GOT3 (cell line): Measurements from ENCODE around the gene INHBA.
A peak's percentile ranks its signal among the peaks of the same experiment; 100 is the strongest.

Source experiments
- DNase-seq: peaks from one replicate; lab custom pipeline; 2025; ENCODE audit warnings: mixed read lengths; lab: John Stamatoyannopoulos, UW

INHBA gene

GRCh38 chr7:41711283-41712064 lies 8.6 kb upstream of the INHBA start:
- no peak for DNase-seq

DNA sequence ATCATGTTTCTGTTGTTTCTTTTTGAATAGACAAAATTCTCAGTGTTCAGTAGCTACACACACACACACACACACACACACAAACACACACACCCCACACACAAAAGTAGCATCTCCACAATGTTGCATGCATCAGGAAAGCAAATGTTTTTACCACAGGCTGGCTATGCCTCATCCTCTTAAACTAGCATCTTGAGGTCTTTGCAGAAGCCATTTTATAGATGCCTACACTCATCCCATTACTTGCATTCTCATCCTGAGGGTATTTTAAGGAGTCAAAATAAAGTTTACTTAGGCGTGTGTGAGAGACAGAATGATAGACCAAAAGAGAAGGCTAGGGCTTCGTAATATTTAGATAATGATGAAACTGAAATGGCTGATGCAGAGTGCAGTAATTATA lies 7.9 kb upstream of the INHBA start:
- no peak for DNase-seq

DNA sequence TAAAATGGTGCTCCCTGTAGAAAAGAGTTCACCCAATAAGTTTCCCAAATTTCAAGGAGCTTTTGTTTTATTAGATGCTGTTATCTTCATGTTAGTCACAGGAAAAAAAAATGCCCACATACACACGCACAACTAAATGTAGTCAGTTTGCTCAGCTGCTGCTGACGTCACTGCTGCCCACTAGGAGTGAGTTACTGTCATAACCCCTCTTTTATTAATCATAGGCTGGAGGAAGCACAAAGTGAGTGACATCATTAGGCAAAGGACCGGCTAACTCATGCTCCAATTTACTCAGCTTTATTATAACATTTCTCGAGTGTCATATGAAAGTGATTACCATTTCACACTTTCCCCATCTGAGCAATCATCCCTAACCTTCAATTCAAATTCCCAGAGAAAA lies 6.7 kb upstream of the INHBA start:
- no peak for DNase-seq

- no peak for DNase-seq
Observed at GRCh38 chr7:41708581-41709358, 5.9 kb upstream of the INHBA start.

DNA sequence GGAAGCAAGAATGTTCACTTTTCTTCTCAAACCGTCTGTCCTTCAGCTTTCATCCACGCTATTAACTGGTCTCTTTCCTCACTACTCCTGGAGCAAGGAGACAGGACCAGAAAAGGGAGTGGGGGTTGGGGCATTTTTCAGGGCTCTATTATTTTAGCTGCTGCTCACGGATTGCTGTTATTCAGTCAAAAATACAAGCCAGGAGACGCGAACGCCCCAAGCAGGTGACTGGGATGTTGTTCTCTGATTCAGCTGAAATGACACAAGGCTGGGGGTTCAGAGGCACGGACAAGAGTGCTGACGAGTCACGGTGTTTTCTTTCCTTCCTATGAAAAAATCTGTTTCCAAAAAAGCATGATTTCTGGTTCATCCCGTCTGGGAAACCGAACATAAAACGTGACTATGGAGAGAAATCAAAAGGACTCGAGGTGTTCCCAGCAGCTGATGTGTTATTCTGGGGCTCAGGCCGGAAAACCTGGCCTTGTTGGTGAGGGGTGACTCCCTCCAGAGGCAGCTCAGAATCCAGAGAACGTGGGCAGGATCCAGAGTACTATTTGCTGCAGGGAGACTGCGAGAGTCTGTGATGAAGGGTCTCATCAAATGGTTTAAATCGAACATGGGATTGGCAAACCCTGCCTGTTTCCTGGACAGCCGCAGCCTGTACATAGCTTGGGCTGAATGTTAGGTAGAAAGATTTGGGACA lies 3.5 kb upstream of the INHBA start:
- no peak for DNase-seq

- DNase-seq = peak; percentile 81
Observed at GRCh38 chr7:41705109-41705901, 2.4 kb upstream of the INHBA start.

- no peak for DNase-seq
Observed at GRCh38 chr7:41701068-41701941, 1.6 kb downstream of the INHBA start.

DNA sequence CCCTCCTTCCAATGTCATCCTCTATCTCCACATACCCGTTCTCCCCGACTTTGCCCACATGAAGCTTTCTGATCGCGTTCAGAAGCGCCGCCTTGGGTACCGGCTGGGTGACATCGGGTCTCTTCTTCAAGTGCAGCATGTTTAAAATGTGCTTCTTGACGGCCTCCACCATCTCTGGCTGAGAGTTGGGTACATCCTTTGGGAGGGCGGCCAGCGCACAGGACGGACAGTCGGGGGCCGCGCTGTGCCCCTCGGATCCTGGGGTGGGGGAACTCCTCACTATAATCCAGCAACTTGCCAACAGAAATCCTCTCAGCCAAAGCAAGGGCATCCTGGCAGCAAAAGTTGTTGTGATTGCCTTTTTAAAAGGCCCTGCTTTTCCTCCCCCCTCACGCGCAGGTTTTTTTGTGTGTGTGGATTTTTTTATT lies 2.8 kb downstream of the INHBA start:
- no peak for DNase-seq

- no peak for DNase-seq
Observed at GRCh38 chr7:41699516-41699915, 3.4 kb downstream of the INHBA start.

DNA sequence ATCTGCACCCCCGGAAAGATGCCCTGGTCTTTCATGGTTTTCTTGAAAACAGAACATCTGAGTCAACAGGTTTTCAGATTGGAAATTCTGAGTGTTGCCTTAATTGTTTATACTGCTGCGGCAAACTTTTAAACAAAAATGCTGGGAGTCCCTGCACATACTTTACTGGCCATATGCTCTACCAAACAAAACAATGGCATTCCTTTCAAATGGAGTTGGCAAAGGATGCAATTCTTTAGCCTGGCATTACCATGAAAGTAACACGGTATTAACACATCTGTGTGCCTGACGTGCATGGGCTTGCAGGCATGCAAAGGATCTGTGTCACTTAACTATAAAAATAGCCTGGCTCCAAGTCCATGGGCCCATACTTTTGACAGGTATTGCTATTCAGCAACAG lies 4.2 kb downstream of the INHBA start:
- no peak for DNase-seq

GRCh38 chr7:41698114-41698513 lies 4.8 kb downstream of the INHBA start:
- no peak for DNase-seq

DNA sequence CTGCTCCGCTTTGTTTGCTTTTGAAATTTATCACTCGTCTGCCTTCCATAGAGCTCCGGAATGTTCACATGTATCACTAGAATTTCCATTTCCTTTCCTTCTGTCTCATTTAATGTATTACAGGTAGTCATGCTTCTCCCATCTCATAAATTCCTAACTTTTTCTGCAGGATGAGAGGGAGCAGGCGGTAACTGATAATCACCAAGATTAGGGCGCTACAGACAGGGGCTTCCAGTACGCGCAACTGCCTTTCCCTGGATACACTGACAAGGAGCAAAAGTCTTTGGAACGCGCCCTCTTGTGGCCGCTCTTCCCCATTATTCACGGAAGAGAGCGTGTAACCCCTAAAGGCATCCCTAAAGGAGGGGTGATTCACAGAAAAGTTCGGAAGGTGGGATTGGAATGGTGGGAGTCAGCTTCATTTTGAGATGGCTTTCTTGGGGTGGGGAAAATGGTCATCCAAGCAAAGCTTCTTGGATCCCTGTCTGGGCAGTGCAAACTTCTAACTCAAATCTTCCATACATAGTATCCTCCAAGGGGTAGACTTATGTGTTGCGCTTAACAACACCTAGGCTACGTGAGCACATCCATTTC lies 6.5 kb downstream of the INHBA start:
- no peak for DNase-seq

DNA sequence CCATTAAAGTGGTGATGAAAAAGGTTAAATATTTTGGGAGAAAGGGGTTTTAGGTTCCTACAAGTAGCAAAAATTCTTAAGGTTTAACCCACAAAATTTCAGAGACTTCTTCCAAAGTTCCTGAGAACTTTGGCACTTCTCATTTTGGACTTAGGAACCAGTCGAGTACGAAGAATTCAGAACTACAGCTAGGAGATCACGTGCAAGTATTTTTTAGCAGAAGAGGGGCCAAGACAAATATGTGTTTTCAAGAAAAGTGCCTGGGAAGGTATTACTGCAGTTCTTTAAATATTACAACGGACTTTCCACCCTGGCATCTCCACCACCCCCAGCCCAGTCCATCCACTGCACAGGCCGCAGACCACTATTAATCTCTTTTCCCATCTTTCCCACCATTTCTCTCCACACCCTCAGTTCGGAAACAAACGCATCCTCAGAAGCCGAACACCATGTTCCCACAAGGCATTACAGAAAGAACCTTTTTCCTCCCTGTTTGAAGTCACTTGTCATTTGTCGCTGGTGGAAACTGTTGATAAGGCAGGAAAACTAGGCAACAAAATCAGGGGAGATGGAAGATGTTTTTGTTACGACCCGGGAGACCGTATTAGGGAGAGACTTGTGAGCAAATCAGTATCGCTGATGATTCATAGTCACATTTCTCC lies 7.1 kb downstream of the INHBA start:
- no peak for DNase-seq

DNA sequence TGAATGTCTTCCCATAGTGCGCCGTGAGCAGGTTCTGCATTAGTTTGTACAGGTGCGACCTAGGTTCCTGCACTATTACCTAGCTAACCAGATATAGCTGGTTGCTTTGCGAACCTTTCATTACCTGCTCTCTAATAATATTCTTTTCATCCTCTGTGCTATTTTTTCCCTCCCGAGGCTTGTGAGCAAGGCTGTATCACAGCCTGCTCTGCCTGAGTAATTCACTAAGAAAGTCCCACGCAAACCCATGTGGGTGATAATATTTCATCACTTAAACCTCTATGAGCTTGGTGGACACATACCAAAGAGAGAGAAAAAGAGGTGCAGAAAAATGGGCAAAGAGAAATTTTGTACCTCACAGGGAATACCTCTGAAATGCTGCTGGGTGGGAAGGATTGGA lies 8.4 kb downstream of the INHBA start:
- no peak for DNase-seq

GRCh38 chr7:41693150-41693997 lies 9.5 kb downstream of the INHBA start:
- no peak for DNase-seq

DNA sequence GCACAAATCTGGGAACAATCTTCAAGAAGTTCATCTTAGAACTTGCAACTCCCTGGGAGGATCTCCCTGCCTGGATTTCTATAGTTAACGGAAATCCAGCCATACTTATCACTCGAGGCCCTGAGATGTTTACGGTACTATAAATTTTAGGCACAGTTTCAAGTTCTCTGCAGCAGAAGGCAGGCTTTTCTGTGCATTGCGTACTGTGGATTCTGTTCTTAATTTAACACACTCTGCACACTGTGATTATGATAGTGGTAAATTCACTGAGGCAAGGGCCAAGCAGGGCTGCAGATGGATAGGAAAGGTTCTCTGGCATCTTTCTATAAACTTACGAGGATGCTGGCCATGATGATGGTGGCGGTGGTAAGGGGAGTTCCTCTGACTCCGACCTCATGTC lies 10.6 kb downstream of the INHBA start:
- DNase-seq = no peak

DNA sequence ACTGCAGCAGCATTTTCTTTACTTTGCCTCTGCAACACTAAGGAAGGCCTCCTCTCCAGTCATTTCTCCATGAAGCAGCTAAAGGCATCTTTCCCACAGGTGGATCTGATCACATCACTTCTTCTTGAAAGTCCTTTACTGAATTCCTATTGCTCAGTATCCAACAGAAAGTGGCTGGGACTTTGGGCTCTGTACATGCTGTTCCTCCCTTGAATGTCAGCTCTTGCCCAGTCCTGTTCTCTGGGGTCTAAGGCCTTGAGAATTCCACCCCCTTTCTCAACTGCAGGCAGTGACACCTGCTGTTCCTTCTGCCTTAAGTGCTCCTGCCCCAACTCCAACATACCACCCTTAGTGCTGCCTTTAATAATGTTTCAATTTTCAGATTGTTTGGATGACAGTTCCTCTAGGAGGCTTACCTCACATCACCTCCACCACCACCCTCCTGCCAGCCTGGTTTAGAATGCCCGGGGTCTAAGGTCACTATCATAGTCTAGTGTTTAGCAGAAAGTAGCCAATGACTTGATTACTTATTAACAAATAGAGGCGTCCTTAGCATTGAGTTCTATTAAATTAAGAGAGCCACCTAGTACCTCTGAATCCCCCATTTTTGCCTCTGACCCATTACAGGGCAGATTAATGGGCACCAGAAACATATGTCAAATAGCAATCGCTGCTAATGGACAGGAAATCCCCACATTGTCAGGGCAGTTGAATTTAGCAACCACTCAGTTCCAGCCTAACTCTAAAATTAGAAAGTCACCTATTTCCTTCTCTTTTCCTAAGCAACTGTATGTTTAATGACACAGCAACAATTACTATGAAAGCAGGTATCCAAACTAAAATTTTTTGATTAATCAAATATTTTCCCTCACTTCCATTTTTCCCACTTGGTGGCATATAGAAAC lies 11.4 kb downstream of the INHBA start:
- DNase-seq = no peak

DNA sequence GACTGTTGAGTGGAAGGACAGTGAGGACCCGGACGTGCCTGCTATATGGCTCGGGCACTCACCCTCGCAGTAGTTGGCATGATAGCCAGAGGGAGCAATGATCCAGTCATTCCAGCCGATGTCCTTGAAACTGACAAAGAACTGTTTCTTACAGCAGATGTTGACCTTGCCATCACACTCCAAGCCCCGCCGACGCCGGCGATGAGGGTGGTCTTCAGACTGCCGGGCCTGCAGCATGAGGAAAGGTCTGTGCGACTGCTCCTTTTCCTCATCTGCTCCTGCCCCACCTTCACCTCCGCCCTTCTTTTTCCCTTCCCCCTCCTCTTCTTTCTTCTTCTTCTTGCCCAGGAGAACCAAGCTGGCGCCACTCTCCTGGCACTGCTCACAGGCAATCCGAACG lies 13.1 kb downstream of the INHBA start:
- DNase-seq = no peak
